Activated naive CD8-positive, alpha-beta T cell treated with anti-CD3 and anti-CD28 coated beads, Interleukin-2, amount 50 U/mL, for 24 hours (primary cell): ENCODE measurements around the gene GCNT2.
"Not testable (repeated sequence)": the region's sequence is repeated elsewhere in the genome, so short reads cannot be mapped to it uniquely, and the experiment has no call there.

Source experiments
- ATAC-seq: fragments of 150-1000 bp; cut with Tn5 transposase; one replicate; pipeline ENCODE4 v1.10.0; 2021
- DNase-seq: peaks from one replicate; pipeline ENCODE4 v3.0.0; 2021
- H3K27ac Mint-ChIP-seq: one replicate; pipeline ENCODE4 v1.8.0; 2021; ENCODE audit warnings: mild to moderate bottlenecking, mixed read lengths
- H3K27me3 Mint-ChIP-seq: one replicate; pipeline ENCODE4 v1.8.0; 2021; ENCODE audit warnings: mixed read lengths
- H3K36me3 Mint-ChIP-seq: one replicate; pipeline ENCODE4 v1.8.0; 2021; ENCODE audit warnings: low read depth, mixed read lengths
- H3K4me1 Mint-ChIP-seq: one replicate; pipeline ENCODE4 v1.8.0; 2021; ENCODE audit warnings: mixed read lengths
- H3K4me3 Mint-ChIP-seq: one replicate; pipeline ENCODE4 v1.8.0; 2021; ENCODE audit warnings: mild to moderate bottlenecking, moderate library complexity, mixed read lengths
- H3K9me3 Mint-ChIP-seq: one replicate; pipeline ENCODE4 v1.8.0; 2021; ENCODE audit warnings: mixed read lengths

The GCNT2 gene

DNA sequence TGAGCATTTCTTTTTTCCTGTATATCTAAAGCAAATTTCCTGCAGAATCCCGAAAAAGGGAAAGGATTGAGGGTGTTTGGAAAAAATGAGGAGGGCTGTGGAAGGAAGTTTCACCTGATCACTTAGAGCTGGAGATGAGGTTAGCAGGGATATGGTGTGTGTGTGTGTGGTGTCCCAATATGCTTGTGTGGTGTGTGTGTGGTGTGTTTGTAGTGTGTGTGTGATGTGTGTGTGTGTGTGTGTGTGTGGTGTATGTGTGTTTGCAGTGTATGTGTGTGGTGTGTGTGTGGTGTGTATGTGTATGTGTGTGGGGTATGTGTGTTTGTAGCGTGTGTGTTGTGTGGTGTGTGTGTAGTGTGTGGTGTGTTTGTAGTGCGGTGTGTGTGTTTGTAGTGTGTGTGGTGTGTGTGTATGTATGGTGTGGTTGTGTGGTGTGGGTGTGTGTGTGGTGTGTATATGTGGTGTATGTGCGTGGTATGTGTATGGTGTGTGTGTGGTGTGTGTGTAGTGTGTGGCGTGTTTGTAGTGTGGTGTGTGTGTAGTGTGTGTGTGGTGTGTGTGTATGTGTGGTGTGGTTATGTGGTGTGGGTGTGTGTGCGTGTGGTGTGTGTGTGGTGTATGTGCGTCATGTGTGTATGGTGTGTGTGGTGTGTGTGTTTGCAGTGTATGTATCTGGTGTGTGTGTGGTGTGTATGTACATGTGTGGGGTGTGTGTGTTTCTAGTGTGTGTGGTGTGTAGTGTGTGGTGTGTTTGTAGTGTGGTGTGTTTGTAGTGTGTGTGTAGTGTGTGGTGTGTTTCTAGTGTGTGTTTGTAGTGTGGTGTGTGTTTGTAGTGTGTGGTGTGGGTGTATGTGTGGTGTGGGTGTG lies 67.6 kb downstream of the GCNT2 start:
- H3K4me1 Mint-ChIP-seq: no peaks in the 10 kb centered on the region
- ATAC-seq: no peak
- H3K36me3 Mint-ChIP-seq: no peaks in the 10 kb centered on the region
- no peaks in the 10 kb centered on the region for H3K9me3 Mint-ChIP-seq
- no peak overlapping the region for H3K4me3 Mint-ChIP-seq
- no peak for DNase-seq
- H3K27ac Mint-ChIP-seq: no peak overlapping the region
- H3K27me3 Mint-ChIP-seq: no peaks in the 10 kb centered on the region

DNA sequence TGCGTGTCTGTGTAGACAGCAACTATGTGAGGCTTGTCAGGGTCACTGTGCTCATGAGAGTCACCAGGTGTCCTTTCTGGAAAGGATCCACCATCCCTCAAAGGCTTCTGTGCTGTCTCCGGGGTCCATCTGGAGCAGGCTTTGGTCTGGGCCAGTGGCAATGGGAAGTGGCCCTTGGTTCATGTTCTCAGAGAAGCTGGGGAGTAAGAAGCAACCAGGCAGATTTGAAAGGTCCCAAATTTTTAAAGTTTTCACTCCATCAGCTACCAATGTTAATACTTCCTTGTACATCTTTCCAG lies 68.2 kb downstream of the GCNT2 start:
- Mint-ChIP-seq H3K4me3 (no peak overlapping the region), H3K9me3 (no peaks in the 10 kb centered on the region), H3K27me3 (no peaks in the 10 kb centered on the region), H3K36me3 (no peaks in the 10 kb centered on the region), H3K4me1 (no peaks in the 10 kb centered on the region), H3K27ac (no peak overlapping the region)
- ATAC-seq (no peak), DNase-seq (no peak)

DNA sequence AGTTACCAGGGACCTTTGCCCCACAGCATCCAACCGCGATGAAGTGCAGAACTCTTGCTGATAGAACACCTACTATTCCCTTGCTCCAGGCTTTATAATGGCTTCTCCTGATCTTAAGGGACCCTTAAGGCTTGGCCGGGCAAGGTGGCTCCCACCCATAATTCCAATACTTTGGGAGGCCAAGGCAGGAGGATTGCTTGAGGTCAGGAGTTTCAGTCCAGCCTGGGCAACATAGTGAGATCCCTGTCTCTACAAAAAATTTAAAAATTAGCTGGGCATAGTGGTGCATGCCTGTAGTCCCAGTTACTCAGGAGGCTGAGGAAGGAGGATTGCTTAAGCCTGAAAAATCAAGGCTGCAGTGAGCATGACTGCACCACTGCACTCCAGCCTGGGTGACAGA lies 68.8 kb downstream of the GCNT2 start:
- Mint-ChIP-seq H3K4me3 (no peak overlapping the region), H3K27me3 (no peaks in the 10 kb centered on the region), H3K27ac (no peak overlapping the region), H3K36me3 (no peaks in the 10 kb centered on the region), H3K4me1 (peaks cover 1% of the 10 kb centered on the region), H3K9me3 (no peaks in the 10 kb centered on the region)
- DNase-seq: no peak
- ATAC-seq: no peak

DNA sequence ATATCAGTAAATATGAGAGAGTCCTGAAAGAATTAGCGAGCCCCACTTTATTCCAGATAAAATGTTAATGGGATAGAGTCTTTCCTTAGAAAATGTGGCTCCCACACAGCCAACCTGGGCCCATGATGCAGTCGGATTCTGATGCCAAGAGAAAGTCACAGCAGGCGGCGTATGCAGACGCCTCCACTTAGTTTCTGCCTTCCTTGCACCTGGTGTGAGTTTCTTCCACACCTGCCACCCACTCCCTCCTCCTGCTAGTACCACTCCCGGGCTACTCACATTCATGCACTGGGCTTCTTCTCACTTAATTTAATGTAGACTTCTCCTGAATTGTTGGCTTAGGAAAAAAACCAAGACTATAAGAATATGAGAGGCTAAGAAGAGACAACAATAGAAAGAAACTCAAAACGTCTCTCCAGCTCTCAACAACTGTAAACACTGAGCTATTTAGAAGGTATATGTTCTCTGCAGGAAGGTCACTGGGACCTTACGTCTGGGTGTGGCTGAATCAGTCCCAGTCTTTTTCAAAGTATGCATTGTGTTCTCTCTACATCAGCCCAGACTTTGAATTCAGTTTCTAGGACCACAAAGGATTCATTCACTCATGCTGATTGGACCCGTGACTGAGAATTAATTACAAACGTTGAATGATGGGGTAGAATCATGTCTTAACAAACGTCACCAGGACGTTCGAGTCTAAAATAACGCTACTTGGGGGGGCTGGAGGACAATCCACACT lies 70.4 kb downstream of the GCNT2 start:
- Mint-ChIP-seq H3K36me3 (no peaks in the 10 kb centered on the region), H3K9me3 (no peaks in the 10 kb centered on the region), H3K27ac (no peak overlapping the region)

DNA sequence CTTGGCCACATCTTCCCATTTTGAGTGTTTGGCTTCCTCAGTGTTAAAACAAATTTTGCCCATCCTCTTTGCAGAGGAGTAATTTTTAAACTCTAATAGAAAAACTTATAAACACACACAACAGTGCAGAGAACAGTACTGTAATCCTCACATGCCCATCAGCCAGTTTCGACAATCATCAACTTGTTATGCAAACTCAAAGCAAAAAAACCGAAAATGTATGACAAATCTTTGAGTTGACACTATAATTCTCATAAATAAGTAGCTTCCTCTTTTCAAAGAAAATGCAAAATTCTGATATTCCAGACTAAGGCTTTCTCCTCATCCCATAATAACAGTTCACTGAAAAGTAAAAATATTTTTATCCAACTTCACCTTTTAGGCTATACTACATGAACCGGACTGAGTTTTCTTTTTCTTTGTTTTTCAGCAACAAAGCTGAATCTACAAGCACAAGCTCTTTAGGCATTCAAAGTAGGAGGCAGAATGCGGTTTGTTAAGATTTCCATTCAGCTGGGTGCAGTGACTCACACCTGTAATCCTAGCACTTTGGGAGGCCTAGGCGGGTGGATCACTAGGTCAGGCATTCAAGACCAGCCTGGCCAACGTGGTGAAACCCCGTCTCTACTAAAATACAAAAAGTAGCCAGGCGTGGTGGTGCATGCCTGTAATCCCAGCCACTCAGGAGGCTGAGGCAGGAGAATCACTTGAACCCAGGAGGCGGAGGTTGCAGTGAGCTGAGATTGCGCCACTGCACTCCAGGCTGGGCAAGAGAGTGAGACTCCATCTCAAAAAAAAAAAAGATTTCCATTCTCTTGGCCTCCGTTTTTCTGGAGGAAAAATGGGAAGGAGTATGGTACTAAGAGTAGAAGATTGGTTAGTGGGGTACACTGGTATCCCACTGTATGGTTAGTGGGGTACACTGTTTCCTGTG lies 74.8 kb downstream of the GCNT2 start:
- no peaks in the 10 kb centered on the region for H3K9me3 Mint-ChIP-seq
- H3K27ac Mint-ChIP-seq: no peak overlapping the region
- no peaks in the 10 kb centered on the region for H3K36me3 Mint-ChIP-seq
- no peak overlapping the region for H3K4me3 Mint-ChIP-seq
- no peak for ATAC-seq
- no peak for DNase-seq
- no peaks in the 10 kb centered on the region for H3K27me3 Mint-ChIP-seq
- H3K4me1 Mint-ChIP-seq: peaks cover 6% of the 10 kb centered on the region

More for the DNA sequence above, 70.4 kb downstream of the GCNT2 start:
- Mint-ChIP-seq H3K27me3 (no peaks in the 10 kb centered on the region), H3K4me1 (peaks cover 6% of the 10 kb centered on the region), H3K4me3 (no peak overlapping the region)
- ATAC-seq (no peak), DNase-seq (no peak)

DNA sequence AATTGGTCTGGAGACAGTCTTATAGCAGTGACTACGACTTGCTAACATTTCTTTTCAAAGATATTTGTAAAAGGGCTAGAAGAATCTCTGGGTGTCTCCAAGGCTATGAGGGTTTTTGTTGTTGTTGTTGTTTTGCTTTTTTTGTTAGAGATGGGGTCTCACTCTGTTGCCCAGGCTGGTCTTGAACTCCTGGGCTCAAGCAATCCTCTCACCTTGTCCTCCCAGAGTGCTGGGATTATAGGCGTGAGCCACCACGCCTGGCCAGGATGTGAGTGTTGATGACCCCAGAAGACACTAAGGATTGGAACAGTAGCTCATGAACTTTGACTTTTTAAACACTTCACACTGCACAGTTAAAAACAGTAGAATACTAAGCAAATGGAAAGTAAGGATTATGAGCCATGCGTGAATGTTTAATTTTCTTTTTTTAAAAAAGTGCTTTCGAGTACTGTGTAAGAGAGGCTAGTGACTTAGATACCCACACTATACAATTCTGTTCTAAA lies 76.4 kb downstream of the GCNT2 start:
- ATAC-seq (no peak), DNase-seq (no peak)
- Mint-ChIP-seq H3K9me3 (no peaks in the 10 kb centered on the region), H3K4me3 (no peak overlapping the region), H3K36me3 (no peaks in the 10 kb centered on the region), H3K4me1 (peaks cover 6% of the 10 kb centered on the region), H3K27me3 (no peaks in the 10 kb centered on the region), H3K27ac (no peak overlapping the region)

DNA sequence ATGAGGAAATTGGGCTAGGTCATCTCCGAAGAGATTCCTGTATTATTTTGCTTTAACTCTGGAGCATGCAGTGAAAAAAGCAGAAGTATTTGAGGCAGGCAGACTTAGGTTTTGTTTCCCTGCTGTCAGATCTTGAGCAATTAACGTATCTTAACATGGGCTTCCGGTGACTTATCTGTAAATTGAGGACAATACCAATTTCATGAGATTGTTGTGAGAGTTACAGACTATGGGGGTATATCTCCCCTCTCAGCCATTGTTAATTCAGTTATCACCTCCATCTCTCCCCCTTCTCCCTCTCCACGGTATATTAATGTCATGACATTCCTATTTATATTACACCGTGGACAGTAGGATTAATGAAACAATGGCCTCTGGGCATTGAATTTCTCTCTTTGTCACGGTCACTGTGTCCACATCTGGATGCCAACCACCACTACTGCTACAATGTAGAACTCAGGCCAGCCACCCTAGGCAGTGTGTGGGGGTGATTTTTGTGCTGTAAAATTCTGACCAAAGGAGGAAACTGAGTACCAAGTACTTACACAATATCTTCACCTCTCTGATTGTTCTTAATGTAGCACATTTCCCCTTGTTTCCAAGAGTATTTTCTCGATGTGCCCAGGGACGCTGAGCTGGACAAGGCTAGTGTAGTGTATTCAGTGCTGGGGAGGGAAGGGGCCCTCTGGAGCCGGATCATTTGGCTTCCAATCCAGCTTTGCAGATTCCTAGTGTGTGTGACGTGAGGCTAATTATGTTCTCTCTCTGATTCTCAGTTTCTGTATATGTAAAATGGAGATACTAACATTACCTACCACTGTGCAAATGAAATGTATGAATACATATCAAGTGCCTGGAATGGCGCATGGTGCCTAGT lies 77.2 kb downstream of the GCNT2 start:
- DNase-seq: no peak
- Mint-ChIP-seq H3K36me3 (no peaks in the 10 kb centered on the region), H3K27me3 (no peaks in the 10 kb centered on the region), H3K4me1 (peaks cover 6% of the 10 kb centered on the region), H3K4me3 (no peak overlapping the region), H3K27ac (no peak overlapping the region), H3K9me3 (no peaks in the 10 kb centered on the region)
- no peak for ATAC-seq

DNA sequence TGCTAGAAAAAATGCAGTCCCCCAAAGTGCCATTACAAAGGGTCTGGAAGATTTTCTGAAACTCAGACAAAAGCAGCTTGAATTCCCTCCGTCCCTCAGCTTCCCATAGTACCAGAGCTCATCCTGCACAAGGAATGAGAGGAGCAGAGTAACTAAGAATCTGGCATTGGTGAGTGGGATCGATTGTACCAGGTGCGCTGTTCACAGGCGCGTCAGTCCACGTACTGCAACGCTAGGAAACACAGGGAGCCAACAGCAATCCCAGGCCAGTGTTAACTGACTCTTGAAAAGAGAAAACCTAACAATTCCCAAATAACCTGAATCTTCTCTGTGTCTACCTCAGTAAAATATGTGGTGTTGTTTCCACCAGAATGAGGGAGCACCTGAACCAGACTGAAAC lies 77.9 kb downstream of the GCNT2 start:
- ATAC-seq (no peak), DNase-seq (no peak)
- H3K27ac Mint-ChIP-seq: no peak overlapping the region
- no peaks in the 10 kb centered on the region for H3K27me3 Mint-ChIP-seq
- no peaks in the 10 kb centered on the region for H3K36me3 Mint-ChIP-seq
- no peaks in the 10 kb centered on the region for H3K9me3 Mint-ChIP-seq
- no peak overlapping the region for H3K4me3 Mint-ChIP-seq
- H3K4me1 Mint-ChIP-seq: peaks cover 6% of the 10 kb centered on the region

DNA sequence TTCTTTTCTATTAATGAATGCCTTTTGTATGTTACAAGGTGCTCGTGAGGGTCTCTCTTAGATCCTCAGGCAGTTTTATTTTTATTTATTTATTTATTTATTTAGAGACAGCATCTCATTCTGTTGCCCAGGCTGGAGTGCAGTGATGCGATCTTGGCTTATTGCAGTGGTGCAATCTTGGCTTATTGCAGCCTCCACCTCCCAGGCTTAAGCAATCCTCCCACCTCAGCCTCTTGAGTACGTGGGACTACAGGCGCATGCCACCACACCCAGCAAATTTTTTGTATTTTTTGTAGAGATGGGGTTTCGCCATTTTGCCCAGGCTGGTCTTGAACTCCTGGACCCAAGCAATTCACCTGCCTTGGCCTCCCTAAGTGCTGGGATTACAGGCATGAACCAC lies 79.5 kb downstream of the GCNT2 start:
- H3K27me3 Mint-ChIP-seq, H3K4me1 Mint-ChIP-seq, H3K27ac Mint-ChIP-seq, H3K36me3 Mint-ChIP-seq, H3K4me3 Mint-ChIP-seq, DNase-seq, H3K9me3 Mint-ChIP-seq, ATAC-seq: not testable (repeated sequence)

DNA sequence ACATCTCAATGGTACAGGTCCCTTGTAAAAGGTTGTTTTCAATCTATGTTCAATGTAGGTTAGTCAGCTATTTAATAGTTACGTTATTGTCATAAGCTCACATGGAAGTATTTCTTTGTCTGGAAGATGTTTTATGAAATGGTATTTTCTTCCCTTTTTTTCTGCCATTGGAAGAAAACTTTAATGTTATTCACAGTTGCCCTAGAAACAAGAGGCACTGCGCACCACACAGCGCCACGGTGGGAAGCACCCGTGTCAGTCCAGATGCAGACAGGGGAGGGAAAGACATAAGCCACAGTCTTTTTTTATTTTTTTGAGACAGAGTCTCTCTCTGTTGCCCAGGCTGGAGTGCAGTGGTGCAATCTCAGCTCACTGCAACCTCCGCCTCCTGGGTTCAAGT lies 82.1 kb downstream of the GCNT2 start:
- no peaks in the 10 kb centered on the region for H3K36me3 Mint-ChIP-seq
- H3K4me3 Mint-ChIP-seq: no peak overlapping the region
- H3K27ac Mint-ChIP-seq: no peak overlapping the region
- H3K9me3 Mint-ChIP-seq: no peaks in the 10 kb centered on the region
- ATAC-seq (no peak), DNase-seq (no peak)
- H3K4me1 Mint-ChIP-seq: no peaks in the 10 kb centered on the region
- H3K27me3 Mint-ChIP-seq: no peaks in the 10 kb centered on the region

DNA sequence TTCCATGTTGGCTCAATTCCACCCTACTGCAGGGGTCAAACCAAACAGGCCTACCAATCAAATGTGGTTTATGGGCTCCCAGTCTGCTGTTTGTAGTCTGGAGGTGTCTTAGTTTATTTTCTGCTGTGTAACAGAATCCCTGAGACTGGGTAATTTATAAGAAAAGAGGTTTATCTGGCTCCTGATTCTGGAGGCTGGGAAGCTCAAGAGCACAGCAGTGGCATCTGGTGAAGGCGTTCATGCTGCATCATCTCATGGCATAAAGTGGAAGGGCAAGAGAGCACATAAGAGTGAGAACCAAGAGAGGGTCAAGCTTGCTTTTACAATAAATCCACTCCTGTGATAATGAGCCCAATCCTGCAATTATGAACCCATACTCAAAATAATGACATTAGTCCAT lies 87.9 kb downstream of the GCNT2 start:
- ATAC-seq: no peak
- no peak for DNase-seq
- no peak overlapping the region for H3K4me3 Mint-ChIP-seq
- H3K36me3 Mint-ChIP-seq: no peaks in the 10 kb centered on the region
- H3K27me3 Mint-ChIP-seq: no peaks in the 10 kb centered on the region
- H3K9me3 Mint-ChIP-seq: peaks cover 9% of the 10 kb centered on the region
- no peaks in the 10 kb centered on the region for H3K4me1 Mint-ChIP-seq
- H3K27ac Mint-ChIP-seq: no peak overlapping the region

DNA sequence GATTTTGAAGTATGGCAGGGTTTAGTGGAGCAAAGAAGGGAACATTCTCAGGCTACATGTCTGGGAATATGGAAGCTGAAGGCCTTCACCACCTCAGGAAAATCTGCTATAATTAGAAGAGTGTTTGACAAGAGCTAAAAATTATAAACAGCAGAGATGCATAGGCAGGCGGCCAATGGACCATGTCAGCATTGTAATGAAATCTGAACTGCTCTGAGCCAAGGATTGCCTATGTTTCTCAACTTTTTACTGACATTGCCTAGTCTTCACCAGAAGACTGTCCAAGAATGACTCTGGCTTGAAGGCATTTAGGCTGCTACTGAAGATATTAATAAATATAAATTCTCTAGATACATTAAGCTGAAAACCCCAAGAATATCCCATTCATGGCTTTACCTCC lies 89.1 kb downstream of the GCNT2 start:
- H3K4me3 Mint-ChIP-seq: no peak overlapping the region
- ATAC-seq (no peak), DNase-seq (no peak)
- no peaks in the 10 kb centered on the region for H3K4me1 Mint-ChIP-seq
- no peaks in the 10 kb centered on the region for H3K27me3 Mint-ChIP-seq
- peaks cover 9% of the 10 kb centered on the region for H3K9me3 Mint-ChIP-seq
- H3K36me3 Mint-ChIP-seq: no peaks in the 10 kb centered on the region
- H3K27ac Mint-ChIP-seq: no peak overlapping the region

DNA sequence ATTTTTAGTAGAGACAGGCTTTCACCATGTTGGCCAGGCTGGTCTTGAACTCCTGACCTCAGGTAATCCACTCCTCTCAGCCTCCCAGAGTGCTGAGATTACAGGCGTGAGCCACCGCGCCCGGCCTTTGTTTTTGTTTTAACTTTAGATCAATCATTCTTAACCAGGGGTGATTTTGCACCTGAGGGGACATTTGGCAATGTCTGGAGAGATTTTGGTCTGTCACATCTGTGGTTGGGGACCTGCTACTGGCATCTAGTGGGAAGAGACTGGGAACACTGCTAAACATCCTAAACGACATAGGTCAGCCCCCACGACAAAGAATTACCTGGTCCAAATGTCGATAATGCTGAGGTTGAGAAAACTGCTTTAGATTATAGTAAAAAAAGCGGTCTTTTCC lies 91.0 kb downstream of the GCNT2 start:
- DNase-seq: no peak
- H3K4me1 Mint-ChIP-seq: no peaks in the 10 kb centered on the region
- H3K4me3 Mint-ChIP-seq: no peak overlapping the region
- H3K27me3 Mint-ChIP-seq: no peaks in the 10 kb centered on the region
- peaks cover 9% of the 10 kb centered on the region for H3K9me3 Mint-ChIP-seq
- no peak overlapping the region for H3K27ac Mint-ChIP-seq
- no peak for ATAC-seq
- H3K36me3 Mint-ChIP-seq: no peaks in the 10 kb centered on the region

DNA sequence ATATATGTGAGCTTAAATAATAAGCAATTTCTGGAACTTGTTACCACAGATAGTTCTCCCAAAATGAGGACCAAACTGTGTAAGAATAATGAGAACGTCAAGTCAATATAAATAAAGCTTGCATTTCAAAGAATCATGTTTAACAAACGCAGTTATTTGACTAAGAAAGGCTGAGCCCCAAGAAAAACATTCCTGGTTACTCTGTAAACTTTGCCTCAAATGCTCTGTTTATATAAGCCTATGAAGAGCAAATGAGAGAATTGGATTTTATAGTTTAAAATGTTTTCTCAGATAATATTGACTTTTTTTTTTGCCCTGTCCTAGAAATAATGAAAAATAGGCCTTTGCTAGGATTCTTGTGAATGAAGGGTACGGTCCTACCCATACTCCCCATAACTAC lies 91.9 kb downstream of the GCNT2 start:
- Mint-ChIP-seq H3K36me3 (no peaks in the 10 kb centered on the region), H3K4me1 (no peaks in the 10 kb centered on the region), H3K4me3 (no peak overlapping the region), H3K27me3 (no peaks in the 10 kb centered on the region), H3K9me3 (peaks cover 9% of the 10 kb centered on the region), H3K27ac (no peak overlapping the region)
- DNase-seq: no peak
- no peak for ATAC-seq
